Ishikawa (cell line): ENCODE results near the gene LCN6.

ENCODE experiments used
- CREB1 ChIP-seq: IDR thresholded peaks from 2 replicates; pipeline ENCODE4 v1.6.1; 2012; ENCODE audit warnings: low read depth
- EGR1 ChIP-seq: IDR thresholded peaks from 2 replicates; pipeline ENCODE4 v1.6.1; 2012
- FOXM1 ChIP-seq: IDR thresholded peaks from 2 replicates; pipeline ENCODE4 v1.6.1; 2012; ENCODE audit warnings: low read depth, borderline replicate concordance
- RAD21 ChIP-seq: IDR thresholded peaks from 2 replicates; pipeline ENCODE4 v1.6.1; 2012; ENCODE audit warnings: low read depth
- TEAD4 ChIP-seq: IDR thresholded peaks from 2 replicates; pipeline ENCODE4 v1.6.1; 2012
- YY1 ChIP-seq: IDR thresholded peaks from 2 replicates; pipeline ENCODE4 v1.6.1; 2012; ENCODE audit warnings: low read depth
- TF ChIP-seq, protein P1 (sequence below): IDR thresholded peaks from 2 replicates; pipeline ENCODE4 v1.6.1; 2012; ENCODE audit warnings: low read depth, mild to moderate bottlenecking

DNA sequence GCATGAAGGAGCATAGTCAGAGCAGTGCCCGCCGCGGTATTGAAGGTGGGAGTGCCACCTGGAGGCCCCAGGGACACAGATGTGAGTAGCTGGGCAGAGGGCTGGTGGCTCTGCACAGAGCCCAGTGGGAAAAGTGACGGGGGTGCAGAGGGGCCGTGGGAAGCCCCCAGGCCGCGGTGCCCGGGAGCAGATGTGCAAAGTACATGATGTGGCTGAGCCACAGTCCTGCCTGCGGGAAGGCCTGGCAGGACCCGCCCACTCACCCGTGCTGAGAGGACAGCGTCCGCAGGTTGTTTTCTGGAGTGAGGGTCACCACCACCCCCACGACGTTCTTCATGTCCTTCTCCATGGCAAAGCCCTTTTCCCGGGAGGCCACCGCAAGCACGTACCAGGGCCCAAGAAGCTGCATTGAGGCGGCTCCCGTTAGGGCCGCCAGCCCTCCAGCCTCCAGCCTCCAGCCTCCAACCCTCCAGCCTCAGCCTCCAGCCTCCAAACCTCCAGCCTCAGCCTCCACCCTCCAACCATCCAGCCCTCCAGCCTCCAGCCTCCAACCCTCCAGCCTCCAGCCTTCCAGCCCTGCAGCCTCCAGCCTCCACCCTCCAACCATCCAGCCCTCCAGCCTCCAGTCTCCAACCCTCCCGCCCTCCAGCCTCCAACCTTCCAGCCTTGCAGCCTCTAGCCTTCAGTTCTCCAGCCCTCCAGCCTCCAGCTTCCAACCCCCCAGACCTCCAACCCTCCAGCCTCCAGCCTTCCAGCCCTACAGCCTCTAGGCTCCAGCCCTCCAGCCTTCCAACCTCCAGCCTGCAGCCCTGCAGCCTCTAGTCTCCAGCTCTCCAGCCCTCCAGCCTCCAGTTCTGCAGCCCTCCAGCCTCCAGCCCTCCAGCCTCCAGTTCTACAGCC lies 914 bp downstream of the LCN6 start:
- no peak for TF ChIP-seq TEAD4
- TF ChIP-seq CREB1 = no peak
- TF ChIP-seq FOXM1 = no peak
- TF ChIP-seq, protein P1, sequence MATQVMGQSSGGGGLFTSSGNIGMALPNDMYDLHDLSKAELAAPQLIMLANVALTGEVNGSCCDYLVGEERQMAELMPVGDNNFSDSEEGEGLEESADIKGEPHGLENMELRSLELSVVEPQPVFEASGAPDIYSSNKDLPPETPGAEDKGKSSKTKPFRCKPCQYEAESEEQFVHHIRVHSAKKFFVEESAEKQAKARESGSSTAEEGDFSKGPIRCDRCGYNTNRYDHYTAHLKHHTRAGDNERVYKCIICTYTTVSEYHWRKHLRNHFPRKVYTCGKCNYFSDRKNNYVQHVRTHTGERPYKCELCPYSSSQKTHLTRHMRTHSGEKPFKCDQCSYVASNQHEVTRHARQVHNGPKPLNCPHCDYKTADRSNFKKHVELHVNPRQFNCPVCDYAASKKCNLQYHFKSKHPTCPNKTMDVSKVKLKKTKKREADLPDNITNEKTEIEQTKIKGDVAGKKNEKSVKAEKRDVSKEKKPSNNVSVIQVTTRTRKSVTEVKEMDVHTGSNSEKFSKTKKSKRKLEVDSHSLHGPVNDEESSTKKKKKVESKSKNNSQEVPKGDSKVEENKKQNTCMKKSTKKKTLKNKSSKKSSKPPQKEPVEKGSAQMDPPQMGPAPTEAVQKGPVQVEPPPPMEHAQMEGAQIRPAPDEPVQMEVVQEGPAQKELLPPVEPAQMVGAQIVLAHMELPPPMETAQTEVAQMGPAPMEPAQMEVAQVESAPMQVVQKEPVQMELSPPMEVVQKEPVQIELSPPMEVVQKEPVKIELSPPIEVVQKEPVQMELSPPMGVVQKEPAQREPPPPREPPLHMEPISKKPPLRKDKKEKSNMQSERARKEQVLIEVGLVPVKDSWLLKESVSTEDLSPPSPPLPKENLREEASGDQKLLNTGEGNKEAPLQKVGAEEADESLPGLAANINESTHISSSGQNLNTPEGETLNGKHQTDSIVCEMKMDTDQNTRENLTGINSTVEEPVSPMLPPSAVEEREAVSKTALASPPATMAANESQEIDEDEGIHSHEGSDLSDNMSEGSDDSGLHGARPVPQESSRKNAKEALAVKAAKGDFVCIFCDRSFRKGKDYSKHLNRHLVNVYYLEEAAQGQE = no peak
- TF ChIP-seq RAD21 = no peak
- no peak for TF ChIP-seq YY1
- TF ChIP-seq EGR1 = no peak
